WERI-Rb-1 (cell line): ENCODE results near the gene CCDC74A.
"Not testable (repeated sequence)": the region's sequence is repeated elsewhere in the genome, so short reads cannot be mapped to it uniquely, and the experiment has no call there.

Source experiments
- DNase-seq: peaks from one replicate; pipeline ENCODE4 v3.0.0-alpha.2; 2020
- H3K27ac ChIP-seq: fragments of 250-450 bp; sonication (Bioruptor Pico); 2 replicates; pipeline ENCODE4 v1.5.1; 2020; ENCODE audit warnings: mild to moderate bottlenecking, moderate library complexity
- H3K27me3 ChIP-seq: fragments of 250-450 bp; sonication (Bioruptor Pico); 2 replicates; pipeline ENCODE4 v1.5.1; 2021; ENCODE audit warnings: mild to moderate bottlenecking, low read depth, moderate library complexity; ENCODE audit not compliant: insufficient read depth, severe bottlenecking
- H3K36me3 ChIP-seq: fragments of 250-450 bp; sonication (Bioruptor Pico); 2 replicates; pipeline ENCODE4 v1.5.1; 2020; ENCODE audit warnings: mild to moderate bottlenecking, moderate library complexity
- H3K4me3 ChIP-seq: 2 replicates; pipeline ENCODE4 v1.5.1; 2011; ENCODE audit warnings: low read depth, mild to moderate bottlenecking, control low read depth, low read length
- H3K9me3 ChIP-seq: fragments of 250-450 bp; sonication (Bioruptor Pico); 2 replicates; pipeline ENCODE4 v1.5.1; 2021; ENCODE audit warnings: mild to moderate bottlenecking, moderate library complexity; ENCODE audit not compliant: severe bottlenecking
- TF ChIP-seq, protein P1 (sequence below): IDR thresholded peaks from 2 replicates; pipeline ENCODE4 v1.5.1; 2011; ENCODE audit warnings: low read depth, mild to moderate bottlenecking, control low read depth, inconsistent platforms, low read length

Gene CCDC74A

GRCh38 chr2:131521961-131522781 lies 5.5 kb upstream of the CCDC74A start:
- Histone ChIP-seq H3K36me3 (no peaks in the 10 kb centered on the region), H3K9me3 (no peaks in the 10 kb centered on the region), H3K27ac (no peak overlapping the region), H3K27me3 (no peaks in the 10 kb centered on the region), H3K4me3 (no peak overlapping the region)
- no peak for DNase-seq
- TF ChIP-seq, protein P1, sequence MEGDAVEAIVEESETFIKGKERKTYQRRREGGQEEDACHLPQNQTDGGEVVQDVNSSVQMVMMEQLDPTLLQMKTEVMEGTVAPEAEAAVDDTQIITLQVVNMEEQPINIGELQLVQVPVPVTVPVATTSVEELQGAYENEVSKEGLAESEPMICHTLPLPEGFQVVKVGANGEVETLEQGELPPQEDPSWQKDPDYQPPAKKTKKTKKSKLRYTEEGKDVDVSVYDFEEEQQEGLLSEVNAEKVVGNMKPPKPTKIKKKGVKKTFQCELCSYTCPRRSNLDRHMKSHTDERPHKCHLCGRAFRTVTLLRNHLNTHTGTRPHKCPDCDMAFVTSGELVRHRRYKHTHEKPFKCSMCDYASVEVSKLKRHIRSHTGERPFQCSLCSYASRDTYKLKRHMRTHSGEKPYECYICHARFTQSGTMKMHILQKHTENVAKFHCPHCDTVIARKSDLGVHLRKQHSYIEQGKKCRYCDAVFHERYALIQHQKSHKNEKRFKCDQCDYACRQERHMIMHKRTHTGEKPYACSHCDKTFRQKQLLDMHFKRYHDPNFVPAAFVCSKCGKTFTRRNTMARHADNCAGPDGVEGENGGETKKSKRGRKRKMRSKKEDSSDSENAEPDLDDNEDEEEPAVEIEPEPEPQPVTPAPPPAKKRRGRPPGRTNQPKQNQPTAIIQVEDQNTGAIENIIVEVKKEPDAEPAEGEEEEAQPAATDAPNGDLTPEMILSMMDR = no peak

DNA sequence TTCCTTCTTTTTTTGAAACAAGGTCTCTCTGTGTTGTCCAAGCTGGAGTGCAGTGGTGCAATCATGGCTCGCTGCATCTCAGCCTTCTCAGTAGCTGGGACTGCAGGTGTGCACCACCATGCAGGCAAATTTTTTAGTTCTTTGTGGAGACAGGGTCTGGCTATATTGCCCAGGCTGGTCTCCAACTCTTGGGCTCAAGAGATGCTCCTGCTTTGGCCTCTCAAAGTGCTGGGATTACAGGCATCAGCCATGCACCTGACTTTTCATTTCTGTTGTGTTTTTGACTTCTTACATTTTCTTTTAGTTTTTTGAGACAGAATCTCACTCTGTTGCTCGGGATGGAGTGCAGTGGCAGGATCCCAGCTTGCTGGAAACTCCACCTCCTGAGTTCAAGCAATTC lies 2.4 kb upstream of the CCDC74A start:
- H3K9me3 ChIP-seq, H3K27ac ChIP-seq, H3K27me3 ChIP-seq, DNase-seq, H3K36me3 ChIP-seq, H3K4me3 ChIP-seq: not testable (repeated sequence)

GRCh38 chr2:131528981-131529863 lies 1.5 kb downstream of the CCDC74A start:
- not testable (repeated sequence) for H3K9me3 ChIP-seq, H3K4me3 ChIP-seq, H3K27ac ChIP-seq, H3K27me3 ChIP-seq, H3K36me3 ChIP-seq, DNase-seq

GRCh38 chr2:131529864-131530445 lies 2.3 kb downstream of the CCDC74A start:
- H3K27ac ChIP-seq, DNase-seq, H3K9me3 ChIP-seq, H3K27me3 ChIP-seq, H3K4me3 ChIP-seq, H3K36me3 ChIP-seq: not testable (repeated sequence)

DNA sequence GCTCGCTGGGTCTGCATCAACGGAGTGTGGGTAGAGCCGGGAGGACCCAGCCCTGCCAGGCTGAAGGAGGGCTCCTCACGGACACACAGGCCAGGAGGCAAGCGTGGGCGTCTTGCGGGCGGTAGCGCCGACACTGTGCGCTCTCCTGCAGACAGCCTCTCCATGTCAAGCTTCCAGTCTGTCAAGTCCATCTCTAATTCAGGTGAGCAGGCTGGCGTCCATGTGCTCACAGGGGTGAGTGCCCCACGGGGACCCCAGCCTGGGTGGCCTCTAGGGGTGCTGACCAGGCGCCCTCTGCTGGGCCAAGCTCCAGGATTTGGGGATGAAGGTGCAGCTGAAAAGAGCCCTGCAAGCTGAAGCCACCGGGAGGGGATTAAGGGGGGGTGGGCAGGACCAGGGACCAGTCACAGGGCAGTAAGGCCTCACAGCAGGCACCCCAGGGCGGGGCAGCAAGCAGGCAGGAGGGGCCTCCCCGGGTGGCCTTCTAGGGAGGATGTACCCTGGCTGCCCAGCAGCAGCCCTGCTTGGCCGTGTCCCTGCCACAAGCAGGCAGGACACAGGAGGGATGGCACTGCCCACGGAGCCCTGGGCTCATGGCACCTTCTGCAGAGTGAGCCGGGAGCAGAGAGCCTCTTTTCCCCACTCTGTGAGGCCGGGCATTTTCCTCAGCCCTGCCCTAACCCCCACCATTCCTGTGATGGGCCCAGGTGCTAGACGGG lies 3.1 kb downstream of the CCDC74A start:
- not testable (repeated sequence) for H3K9me3 ChIP-seq, H3K27ac ChIP-seq, H3K4me3 ChIP-seq, H3K27me3 ChIP-seq, H3K36me3 ChIP-seq
- TF ChIP-seq, protein P1 = peak; percentile 28; the same call in 1 of the 2 replicates
- DNase-seq = peak; percentile 67

- not testable (repeated sequence) for H3K36me3 ChIP-seq, H3K4me3 ChIP-seq, H3K27ac ChIP-seq, DNase-seq, H3K27me3 ChIP-seq, H3K9me3 ChIP-seq
Measured at GRCh38 chr2:131531547-131532185, 4.0 kb downstream of the CCDC74A start.

GRCh38 chr2:131532723-131533608 lies 5.3 kb downstream of the CCDC74A start:
- not testable (repeated sequence) for H3K27me3 ChIP-seq, DNase-seq

DNA sequence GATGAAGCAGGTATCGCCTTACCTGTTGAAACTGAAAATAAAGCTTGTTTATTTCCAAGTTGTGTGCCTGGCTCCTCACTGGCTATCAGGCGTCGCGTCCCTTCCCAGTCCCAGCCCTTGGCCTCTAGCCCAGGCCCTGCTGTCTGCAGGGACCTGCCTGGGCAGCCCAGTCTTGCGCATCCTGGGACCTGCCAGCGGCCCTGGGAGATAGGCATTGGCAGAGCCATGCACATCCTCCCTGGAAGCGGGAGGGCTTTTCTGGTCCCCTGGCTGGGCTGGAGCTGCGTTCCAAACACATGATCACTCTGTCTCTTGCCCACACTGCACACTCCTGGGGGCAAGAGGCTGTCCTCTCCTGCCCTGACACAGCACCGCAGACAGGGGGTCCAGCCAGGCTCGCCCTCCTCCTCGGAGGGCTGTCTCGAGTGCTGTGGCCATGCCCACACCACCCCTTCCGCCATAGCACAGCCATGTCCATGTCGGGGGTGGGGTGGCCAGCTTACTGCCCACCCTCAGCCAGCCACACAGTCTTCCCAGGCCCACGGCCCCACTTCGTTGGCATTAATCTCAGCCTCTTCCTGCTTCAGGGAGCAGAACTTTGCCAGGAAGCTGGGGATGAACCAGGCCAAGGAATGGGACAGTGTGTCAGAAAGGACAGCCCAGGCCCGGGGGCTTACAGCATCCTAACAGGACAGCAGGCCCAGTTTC lies 6.1 kb downstream of the CCDC74A start:
- H3K36me3 ChIP-seq, H3K4me3 ChIP-seq, H3K27me3 ChIP-seq, H3K9me3 ChIP-seq, DNase-seq, H3K27ac ChIP-seq: not testable (repeated sequence)

More at GRCh38 chr2:131532723-131533608, 5.3 kb downstream of the CCDC74A start:
- not testable (repeated sequence) for H3K4me3 ChIP-seq, H3K36me3 ChIP-seq, H3K9me3 ChIP-seq, H3K27ac ChIP-seq

DNA sequence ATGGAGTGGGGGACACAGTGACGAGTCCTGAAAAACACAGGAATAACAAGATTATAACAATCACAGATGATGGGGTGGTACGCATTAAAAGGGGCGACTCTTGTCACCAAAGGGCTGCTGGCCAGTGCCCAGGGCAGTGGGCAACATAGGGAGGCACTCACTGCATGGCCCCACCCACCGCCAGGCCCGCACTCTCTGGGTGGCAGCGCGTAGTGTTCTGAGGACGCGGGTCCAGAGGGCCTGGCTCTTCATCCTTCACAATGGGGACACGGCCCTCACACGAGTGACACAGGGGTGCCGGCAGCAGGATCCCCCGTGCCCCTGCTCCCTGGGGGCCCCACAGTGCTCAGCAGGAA lies 6.6 kb downstream of the CCDC74A start:
- H3K27me3 ChIP-seq, H3K9me3 ChIP-seq, DNase-seq, H3K36me3 ChIP-seq, H3K4me3 ChIP-seq, H3K27ac ChIP-seq: not testable (repeated sequence)

- not testable (repeated sequence) for H3K4me3 ChIP-seq, H3K36me3 ChIP-seq, H3K27ac ChIP-seq, H3K27me3 ChIP-seq, H3K9me3 ChIP-seq, DNase-seq
Measured at GRCh38 chr2:131534965-131535364, 7.3 kb downstream of the CCDC74A start.
